ENCODE measurements around the gene BCL7C. TPM values are rescaled to one million over a fixed set of nuclear protein-coding genes. Genes with fewer than 3 reads are reported as not detected.
"Not testable (repeated sequence)": the region's sequence is repeated elsewhere in the genome, so short reads cannot be mapped to it uniquely, and the experiment has no call there.

The BCL7C gene
- total RNA-seq, 1 experiment from 2014 or later = 66.9 TPM

DNA sequence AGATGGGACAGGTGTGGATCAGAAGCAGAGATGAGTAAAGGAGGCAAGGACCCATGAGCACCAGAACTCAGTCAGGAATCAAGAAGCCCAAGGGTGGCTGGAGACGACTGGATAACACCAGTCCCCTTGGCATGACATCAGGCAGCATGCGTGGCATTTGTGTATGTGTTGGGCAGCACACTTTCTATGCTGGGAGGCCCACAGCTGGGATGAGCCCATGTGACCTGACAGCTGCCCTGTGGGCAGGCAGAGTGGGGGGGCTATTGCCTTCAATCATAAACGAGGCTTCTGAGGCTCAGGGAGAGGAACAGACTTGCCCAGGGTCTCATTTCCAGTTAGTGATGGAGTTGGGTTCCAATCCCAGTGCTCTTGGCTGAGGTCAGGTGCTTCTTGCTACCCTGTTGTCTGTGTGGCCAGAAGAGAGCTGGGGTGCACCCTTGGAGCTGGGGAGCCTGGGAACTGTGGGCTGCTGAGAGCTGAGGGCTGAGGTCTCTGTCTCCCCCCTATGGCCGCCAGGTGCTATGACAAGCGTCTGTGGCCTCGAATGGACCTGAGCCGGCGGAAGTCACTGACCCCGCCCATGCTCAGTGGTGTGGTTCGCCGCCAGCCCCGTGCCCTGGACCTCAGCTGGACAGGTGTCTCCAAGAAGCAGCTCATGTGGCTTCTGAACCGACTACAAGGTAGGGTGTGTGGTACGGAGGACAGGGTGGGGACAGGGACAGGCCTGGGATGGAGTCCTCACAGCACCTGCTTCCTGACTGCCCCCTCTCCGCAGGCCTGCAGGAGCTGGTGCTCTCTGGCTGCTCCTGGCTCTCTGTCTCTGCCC lies 47.9 kb upstream of the BCL7C start:
- TF ChIP-seq EZH2 (IDR thresholded peaks at IDR 0.05; ENCODE audit: low read depth) = no peak
- TF ChIP-seq, protein P1, sequence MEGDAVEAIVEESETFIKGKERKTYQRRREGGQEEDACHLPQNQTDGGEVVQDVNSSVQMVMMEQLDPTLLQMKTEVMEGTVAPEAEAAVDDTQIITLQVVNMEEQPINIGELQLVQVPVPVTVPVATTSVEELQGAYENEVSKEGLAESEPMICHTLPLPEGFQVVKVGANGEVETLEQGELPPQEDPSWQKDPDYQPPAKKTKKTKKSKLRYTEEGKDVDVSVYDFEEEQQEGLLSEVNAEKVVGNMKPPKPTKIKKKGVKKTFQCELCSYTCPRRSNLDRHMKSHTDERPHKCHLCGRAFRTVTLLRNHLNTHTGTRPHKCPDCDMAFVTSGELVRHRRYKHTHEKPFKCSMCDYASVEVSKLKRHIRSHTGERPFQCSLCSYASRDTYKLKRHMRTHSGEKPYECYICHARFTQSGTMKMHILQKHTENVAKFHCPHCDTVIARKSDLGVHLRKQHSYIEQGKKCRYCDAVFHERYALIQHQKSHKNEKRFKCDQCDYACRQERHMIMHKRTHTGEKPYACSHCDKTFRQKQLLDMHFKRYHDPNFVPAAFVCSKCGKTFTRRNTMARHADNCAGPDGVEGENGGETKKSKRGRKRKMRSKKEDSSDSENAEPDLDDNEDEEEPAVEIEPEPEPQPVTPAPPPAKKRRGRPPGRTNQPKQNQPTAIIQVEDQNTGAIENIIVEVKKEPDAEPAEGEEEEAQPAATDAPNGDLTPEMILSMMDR (conservative IDR thresholded peaks at IDR 0.05) = peak; percentile 98
- H2AFZ ChIP-seq = no peak overlapping the region
- H4K20me1 ChIP-seq (ENCODE audit: insufficient read depth) = peaks cover 25% of the 10 kb centered on the region
- ChIA-PET CTCF (interaction anchor here (0.6 to 2.2 kb wide), 6 partner anchors 18 to 166 kb away, joined by 3 to 10 read pairs (median 4); partner anchors contain the start of gene FBXL19), POLR2A (ENCODE audit: unreplicated experiment) (interaction anchor here (0.5 to 0.7 kb wide), 7 partner anchors 10 to 522 kb away, joined by 3 to 10 read pairs (median 5); no protein-coding TSS in a partner anchor)
- H3K9me2 ChIP-seq (ENCODE audit: insufficient read depth) = no peaks in the 10 kb centered on the region
- H3K36me3 ChIP-seq (ENCODE audit: low read depth) = peaks cover 17% of the 10 kb centered on the region; the same call in 1 of the 2 replicates
- no peak overlapping the region for H3K4me3 ChIP-seq
- BruUV-seq (replicated peaks) = no TSS peak
- H3K27me3 ChIP-seq (ENCODE audit: insufficient read depth, low read depth) = no peaks in the 10 kb centered on the region
- H3K4me1 ChIP-seq (replicated peaks; ENCODE audit: insufficient read depth) = peaks cover 6% of the 10 kb centered on the region; the same call in 1 of the 2 replicates
- H3F3A ChIP-seq (ENCODE audit: insufficient read depth, low read depth) = peaks cover 69% of the 10 kb centered on the region
- DNase-seq = peak; percentile 63 to 87
- H3K9me3 ChIP-seq (ENCODE audit: insufficient read depth, low read depth) = no peaks in the 10 kb centered on the region
- H3K27ac ChIP-seq = no peak overlapping the region
- H3K4me2 ChIP-seq = peak overlapping the region; percentile 9; the same call in 1 of the 2 replicates
- intact Hi-C loops (cut with micrococcal nuclease; ENCODE audit: unreplicated experiment) = loop anchor here (1.0 kb wide), 1 partner anchor 98 kb away; no protein-coding TSS in a partner anchor
- peaks cover 4% of the 10 kb centered on the region; the same call in 1 of the 2 replicates for H3K79me2 ChIP-seq (ENCODE audit: low read depth)

DNA sequence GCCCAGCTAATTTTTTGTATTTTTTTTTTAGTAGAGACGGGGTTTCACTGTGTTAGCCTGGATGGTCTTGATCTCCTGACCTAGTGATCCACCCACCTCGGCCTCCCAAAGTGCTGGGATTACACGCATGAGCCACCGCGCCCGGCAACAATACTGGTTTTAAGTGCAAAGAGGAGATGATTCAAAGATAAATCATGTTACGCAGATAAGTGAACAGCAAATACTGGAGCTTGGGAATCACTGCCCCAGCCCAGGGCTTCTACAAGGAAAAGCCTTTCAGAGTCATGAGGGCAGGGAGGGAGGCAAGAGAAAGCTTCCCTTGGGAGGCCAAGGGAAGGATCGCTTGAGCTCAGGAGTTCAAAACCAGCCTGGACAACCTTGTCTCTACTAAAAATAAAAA lies 45.7 kb upstream of the BCL7C start:
- H3K79me2 ChIP-seq (ENCODE audit: low read depth); H3K4me2 ChIP-seq; DNase-seq; H3K9me2 ChIP-seq (ENCODE audit: insufficient read depth); H3K4me3 ChIP-seq; H3K27me3 ChIP-seq (ENCODE audit: insufficient read depth, low read depth); H3K4me1 ChIP-seq (replicated peaks; ENCODE audit: insufficient read depth); H3K27ac ChIP-seq; BruUV-seq (replicated peaks); intact Hi-C loops (cut with micrococcal nuclease; ENCODE audit: unreplicated experiment); H2AFZ ChIP-seq; H3K9me3 ChIP-seq (ENCODE audit: insufficient read depth, low read depth): not testable (repeated sequence)
- H3K36me3 ChIP-seq (ENCODE audit: low read depth) = peaks cover 18% of the 10 kb centered on the region; the same call in 1 of the 2 replicates
- H4K20me1 ChIP-seq (ENCODE audit: insufficient read depth) = peaks cover 32% of the 10 kb centered on the region
- ChIA-PET CTCF (interaction anchor here (0.7 kb wide), 2 partner anchors 180 to 192 kb away, joined by 7 to 10 read pairs; no protein-coding TSS in a partner anchor), POLR2A (ENCODE audit: unreplicated experiment) (interaction anchor here (0.5 to 0.6 kb wide), 3 partner anchors 16 to 532 kb away, joined by 3 to 4 read pairs (median 3); partner anchors contain the start of gene STX4)
- peaks cover 59% of the 10 kb centered on the region for H3F3A ChIP-seq (ENCODE audit: insufficient read depth, low read depth)

DNA sequence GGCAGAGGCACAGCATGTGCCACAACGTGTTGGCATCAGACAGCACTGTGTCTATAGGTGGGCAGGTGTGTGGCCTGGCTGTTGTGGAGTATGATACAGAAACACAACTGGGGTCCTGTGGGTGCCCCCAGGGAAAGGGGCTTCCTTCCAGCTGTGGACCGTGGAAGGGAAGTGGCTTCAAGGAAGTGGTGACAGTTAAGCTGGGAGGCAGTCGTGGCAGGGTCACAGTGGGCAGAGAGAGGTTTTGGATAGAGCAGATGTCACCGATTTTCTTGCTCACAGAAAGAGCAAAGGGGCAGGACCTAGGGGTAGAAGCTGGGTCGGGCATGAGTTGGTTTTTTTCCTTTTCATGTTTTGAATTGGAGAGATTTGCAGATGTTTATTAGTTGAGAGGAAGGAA lies 43.8 kb upstream of the BCL7C start:
- Histone ChIP-seq H3K9me3 (ENCODE audit: insufficient read depth, low read depth) (no peaks in the 10 kb centered on the region), H2AFZ (no peak overlapping the region), H3K4me1 (replicated peaks; ENCODE audit: insufficient read depth) (peaks cover 6% of the 10 kb centered on the region; the same call in 1 of the 2 replicates), H3K4me3 (no peak overlapping the region), H3K27me3 (ENCODE audit: insufficient read depth, low read depth) (no peaks in the 10 kb centered on the region), H3K4me2 (no peak overlapping the region), H3K9me2 (ENCODE audit: insufficient read depth) (no peaks in the 10 kb centered on the region), H3K27ac (no peak overlapping the region), H3F3A (ENCODE audit: insufficient read depth, low read depth) (peaks cover 50% of the 10 kb centered on the region), H3K79me2 (ENCODE audit: low read depth) (peaks cover under 1% of the 10 kb centered on the region; the same call in 1 of the 2 replicates), H4K20me1 (ENCODE audit: insufficient read depth) (peaks cover 21% of the 10 kb centered on the region), H3K36me3 (ENCODE audit: low read depth) (0 out of 2 replicates have a peak, but pooled peaks cover 12% of the 10 kb centered on the region)
- BruUV-seq (replicated peaks) = no TSS peak
- DNase-seq = no peak
- POLR2A ChIA-PET (ENCODE audit: unreplicated experiment) = interaction anchor here (0.6 kb wide), 1 partner anchor 411 kb away, joined by 5 read pairs; no protein-coding TSS in a partner anchor
- no peak for TF ChIP-seq EZH2 (IDR thresholded peaks at IDR 0.05; ENCODE audit: low read depth)
- TF ChIP-seq, protein P1 (conservative IDR thresholded peaks at IDR 0.05) = no peak
- intact Hi-C loops (cut with micrococcal nuclease; ENCODE audit: unreplicated experiment) = no loop called here
- CTCF ChIA-PET = no interaction called here

Data from PC-9 (cell line).